ENCODE measurements around the gene APBB1.

APBB1 gene

GRCh38 chr11:6351782-6352382 lies 67.0 kb downstream of the APBB1 start:
- no peak for DNase-seq (ENCODE audit: low read depth)

DNA sequence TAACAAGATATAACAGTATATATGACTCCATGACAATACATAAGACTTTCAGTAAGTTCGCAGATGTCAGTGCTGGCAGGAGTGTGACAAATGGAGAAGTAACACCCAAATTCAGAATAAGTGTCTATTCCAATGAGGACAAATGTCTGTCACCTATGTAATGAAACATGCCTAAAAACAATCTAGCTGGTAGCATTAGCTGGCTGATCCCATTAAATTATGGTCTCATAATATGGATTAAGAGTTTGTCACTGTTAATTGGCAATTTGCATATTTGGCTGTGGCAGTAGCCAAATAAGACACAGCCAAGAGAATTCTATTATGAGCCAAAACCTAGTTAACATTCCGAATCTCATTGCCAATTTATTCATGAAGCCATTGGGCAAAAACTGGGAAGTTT lies 68.4 kb downstream of the APBB1 start:
- no peak for DNase-seq (ENCODE audit: low read depth)

DNA sequence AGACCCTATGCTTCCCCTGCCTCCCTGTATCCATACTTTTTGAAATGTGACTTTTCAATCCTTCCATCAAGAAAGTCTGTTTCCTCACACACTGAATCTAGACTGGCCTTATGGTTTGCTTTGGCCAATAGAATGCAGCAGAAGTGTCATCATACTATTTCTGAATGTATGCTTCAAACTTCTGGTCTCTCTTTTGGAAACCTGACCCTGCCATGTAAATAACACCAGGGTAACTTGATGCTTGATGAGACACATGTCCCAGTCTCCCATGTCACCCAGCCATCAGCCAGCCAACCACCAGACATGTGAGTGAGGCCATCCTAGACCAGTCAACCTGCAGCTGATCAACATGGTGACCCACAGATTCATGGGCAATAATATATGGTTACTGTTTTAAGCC lies 68.9 kb downstream of the APBB1 start:
- DNase-seq (ENCODE audit: low read depth) = no peak

DNA sequence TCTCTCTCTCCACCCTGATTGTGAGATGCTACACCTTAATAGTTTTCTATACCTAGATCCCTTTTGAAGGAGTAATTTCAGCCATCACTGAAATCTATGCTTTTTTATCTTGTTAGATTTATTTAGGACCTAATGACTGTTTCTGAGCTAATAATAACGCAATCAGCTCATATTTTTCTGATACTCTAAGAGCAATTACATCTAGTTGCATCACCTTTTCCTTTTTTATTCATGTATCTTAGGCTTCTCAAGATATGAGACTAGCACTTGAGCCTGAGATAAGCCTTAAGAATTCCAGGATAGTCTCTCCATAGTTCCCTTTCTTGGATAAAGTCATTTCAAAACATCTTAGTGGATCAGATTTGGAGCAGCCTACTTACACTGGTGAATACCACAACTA lies 73.5 kb downstream of the APBB1 start:
- no peak for DNase-seq (ENCODE audit: low read depth)
